Placental pericyte (primary cell): ENCODE results near the gene TAS2R46. TPM values are rescaled to one million over a fixed set of nuclear protein-coding genes. Genes with fewer than 3 reads are reported as not detected.

ENCODE experiments used
- small RNA-seq: library from RNA; depleted of rRNA; stranded (forward); fragments of <200 nt; gene quantifications from one replicate; pipeline ENCODE3, GENCODE V24; 2012; ENCODE audit warnings: low replicate concordance
- total RNA-seq: library from RNA; depleted of rRNA; stranded (reverse); fragments of >200 nt; gene quantifications from 2 replicates; pipeline ENCODE4 v1.2.3, GENCODE V29; 2012

TAS2R46 gene
- 2.6 and 3.5 TPM in 2 replicates for total RNA-seq

DNA sequence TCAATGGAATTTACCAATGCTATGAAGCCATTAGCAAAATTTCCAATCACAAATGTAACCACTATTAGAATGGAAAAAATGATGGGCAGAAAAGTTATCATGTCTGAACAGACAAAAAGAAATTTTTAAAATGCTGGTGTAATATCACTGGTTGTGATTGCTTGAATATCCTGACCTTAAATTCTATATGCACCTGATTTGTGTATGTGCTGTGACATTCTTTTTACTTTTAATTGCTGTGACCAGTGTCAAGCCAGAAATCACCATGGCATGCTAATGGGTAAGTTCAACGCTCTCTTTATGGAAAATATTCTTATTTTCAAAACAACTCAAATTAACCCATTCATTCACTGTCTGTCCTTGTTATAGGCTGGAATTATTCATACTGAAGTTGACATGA lies at the start of gene TAS2R46:
Gene TAS2R46, minus strand, starts transcription at position 101 of the 400 bp plus-strand sequence. Its CDS starts 0 bp downstream, at position 101.

DNA sequence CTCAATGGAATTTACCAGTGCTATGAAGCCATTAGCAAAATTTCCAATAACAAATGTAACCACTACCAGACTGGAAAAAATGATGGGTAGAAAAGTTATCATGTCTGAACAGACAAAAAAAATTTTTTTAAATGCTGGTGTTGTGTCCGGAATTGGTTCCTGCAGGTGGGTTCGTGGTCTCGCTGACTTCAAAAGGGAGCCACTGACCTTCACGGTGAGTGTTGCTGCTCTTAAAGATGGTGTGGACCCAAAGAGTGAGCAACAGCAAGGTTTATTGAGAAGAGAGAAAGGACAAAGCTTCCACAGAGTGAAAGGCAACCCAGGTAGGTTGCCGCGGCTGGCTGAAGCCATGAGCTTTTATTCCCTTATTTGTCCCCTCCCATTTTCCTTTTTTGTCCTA lies 30.0 kb upstream of the TAS2R46 start, which contains the start of gene TAS2R43:
Gene TAS2R43, minus strand, starts transcription at position 186 of the 400 bp plus-strand sequence. Its CDS starts 84 bp downstream, at position 102.

GRCh38 chr12:11031307-11031706 lies 30.8 kb downstream of the TAS2R46 start, which contains the start of gene TAS2R31:
TSS of gene TAS2R31 (minus strand) at chr12:11031407. CDS start at chr12:11031335, 72 bp downstream.

GRCh38 chr12:11022520-11022919 lies 39.6 kb downstream of the TAS2R46 start, which contains the start of gene TAS2R19:
TSS of gene TAS2R19 (minus strand) at chr12:11022620. CDS start at chr12:11022571, 49 bp downstream.

Small RNAs within 50 kb of the gene (small RNA-seq; reads per million reads assigned to genes)
- gene AC018630.1 = not detected

Other genes with a start within 250 kb of the TAS2R46 start
- gene TAS2R10, start 235.9 kb downstream of the TAS2R46 start, total RNA-seq = 0.44 and 1.9 TPM in 2 replicates
- gene PRR4, start 212.8 kb downstream of the TAS2R46 start, total RNA-seq = 1.5 and 2.0 TPM in 2 replicates
- 11.8 and 24.1 TPM in 2 replicates for gene PRH1, start 178.0 kb downstream of the TAS2R46 start, total RNA-seq
- gene TAS2R13, start 152.7 kb downstream of the TAS2R46 start, total RNA-seq = 1.8 and 3.1 TPM in 2 replicates
- 0.29 TPM in 1 of 2 replicates, not detected in the other for gene PRH2, start 133.1 kb downstream of the TAS2R46 start, total RNA-seq
- gene TAS2R14, start 123.0 kb downstream of the TAS2R46 start, total RNA-seq = 3.3 and 4.4 TPM in 2 replicates
- gene TAS2R50, start 75.4 kb downstream of the TAS2R46 start, total RNA-seq = 3.9 and 4.6 TPM in 2 replicates
- gene TAS2R20, start 64.0 kb downstream of the TAS2R46 start, total RNA-seq = 3.3 and 6.4 TPM in 2 replicates
- gene TAS2R19, start 39.7 kb downstream of the TAS2R46 start, total RNA-seq = 4.9 and 8.5 TPM in 2 replicates
- 7.3 and 7.7 TPM in 2 replicates for gene TAS2R31, start 30.9 kb downstream of the TAS2R46 start, total RNA-seq
- gene TAS2R43, start 30.0 kb upstream of the TAS2R46 start, total RNA-seq = 6.3 TPM in 1 of 2 replicates, not detected in the other
- gene TAS2R30, start 72.3 kb upstream of the TAS2R46 start, total RNA-seq = 7.4 and 9.2 TPM in 2 replicates
- 5.7 and 8.3 TPM in 2 replicates for gene SMIM10L1, start 108.9 kb upstream of the TAS2R46 start, total RNA-seq
- not detected in 2 replicates for gene TAS2R42, start 124.6 kb upstream of the TAS2R46 start, total RNA-seq
- not detected in 2 replicates for gene PRB3, start 207.4 kb upstream of the TAS2R46 start, total RNA-seq
- not detected in 2 replicates for gene PRB4, start 248.1 kb upstream of the TAS2R46 start, total RNA-seq